Fibroblast of lung (primary cell): ENCODE results near the gene UTP25. TPM values are rescaled to one million over a fixed set of nuclear protein-coding genes. Genes with fewer than 3 reads are reported as not detected.

ENCODE experiments used
- DNase-seq, 2 donors: peaks; one replicate each; pipeline versions ENCODE4 v3.0.0 to v3.0.0-alpha.2; 2010; ENCODE audit warnings: low read depth in 2 of 2
- H2AFZ ChIP-seq: 2 replicates; pipeline ENCODE4 v1.5.1; 2012; ENCODE audit warnings: low read length, control low read depth, inconsistent platforms
- H3K27ac ChIP-seq: 2 replicates; pipeline ENCODE4 v1.5.1; 2011; ENCODE audit warnings: low read length, control low read depth; ENCODE audit not compliant: insufficient read depth
- H3K27me3 ChIP-seq: 2 replicates; pipeline ENCODE4 v1.5.1; 2011; ENCODE audit warnings: mild to moderate bottlenecking, low read length; ENCODE audit not compliant: control insufficient read depth, insufficient read depth
- H3K36me3 ChIP-seq: 2 replicates; pipeline ENCODE4 v1.5.1; 2011; ENCODE audit warnings: low read length; ENCODE audit not compliant: control insufficient read depth, insufficient read depth
- H3K4me1 ChIP-seq: 2 replicates; pipeline ENCODE4 v1.5.1; 2011; ENCODE audit warnings: low read length; ENCODE audit not compliant: control insufficient read depth, insufficient read depth; ENCODE audit errors: extremely low read depth
- H3K4me2 ChIP-seq: 2 replicates; pipeline ENCODE4 v1.5.1; 2011; ENCODE audit warnings: low read length, control low read depth; ENCODE audit not compliant: insufficient read depth; ENCODE audit errors: extremely low read depth
- H3K4me3 ChIP-seq, 4 experiments: fragments of 200-600 bp in 1 of 4; sonication (generic) in 1 of 4; replicated peaks in 1 of 4; 2 replicates each; pipeline ENCODE4 v1.5.1; 2011 to 2016; ENCODE audit warnings: low read length in 4 of 4, low read depth in 3 of 4, mild to moderate bottlenecking in 3 of 4, control low read depth in 2 of 4, inconsistent platforms in 1 of 4, mixed read lengths in 1 of 4; ENCODE audit not compliant: insufficient read depth in 1 of 4; ENCODE audit errors: control extremely low read depth in 1 of 4
- H3K79me2 ChIP-seq: 2 replicates; pipeline ENCODE4 v1.5.1; 2012; ENCODE audit warnings: mild to moderate bottlenecking, low read length, inconsistent platforms; ENCODE audit not compliant: control insufficient read depth, insufficient read depth
- H3K9ac ChIP-seq: 2 replicates; pipeline ENCODE4 v1.5.1; 2011; ENCODE audit warnings: mild to moderate bottlenecking, low read length, control low read depth; ENCODE audit not compliant: insufficient read depth
- H3K9me3 ChIP-seq: 2 replicates; pipeline ENCODE4 v1.5.1; 2012; ENCODE audit warnings: low read depth, low read length; ENCODE audit not compliant: control insufficient read depth, insufficient read depth
- H4K20me1 ChIP-seq: 2 replicates; pipeline ENCODE4 v1.5.1; 2011; ENCODE audit warnings: low read length; ENCODE audit not compliant: control insufficient read depth, insufficient read depth; ENCODE audit errors: extremely low read depth
- EZH2 ChIP-seq: IDR thresholded peaks from 2 replicates; pipeline ENCODE4 v1.5.1; 2012; ENCODE audit warnings: low read length, control low read depth, mild to moderate bottlenecking; ENCODE audit errors: missing control alignments
- polyA plus RNA-seq, 2 donors: library from polyadenylated mRNA; depleted of rRNA in 1 of 2; stranded (reverse) in 1 of 2; unstranded in 1 of 2; fragments of >200 nt; gene quantifications; 2 replicates each; pipeline ENCODE4 v1.2.1, GENCODE V29; 2011 to 2012; ENCODE audit warnings: missing spikeins in 1 of 2
- total RNA-seq: library from RNA; depleted of rRNA; stranded (reverse); fragments of >200 nt; gene quantifications from 2 replicates; pipeline ENCODE4 v1.2.1, GENCODE V29; 2014
- TF ChIP-seq, protein P1 (sequence below), 2 donors: IDR thresholded peaks in 1 of 2; conservative IDR thresholded peaks in 1 of 2; 1 replicate in 1 of 2; 2 replicates in 1 of 2; pipeline ENCODE4 v1.5.1; 2011 to 2012; ENCODE audit warnings: low read length in 2 of 2, control low read depth in 1 of 2, inconsistent platforms in 1 of 2, low read depth in 1 of 2, mild to moderate bottlenecking in 1 of 2

Gene UTP25
- total and polyA plus RNA-seq, 2 donors (not counting 1 experiment from before 2014, with no cell fraction given) = 10.4 to 12.3 TPM

DNA sequence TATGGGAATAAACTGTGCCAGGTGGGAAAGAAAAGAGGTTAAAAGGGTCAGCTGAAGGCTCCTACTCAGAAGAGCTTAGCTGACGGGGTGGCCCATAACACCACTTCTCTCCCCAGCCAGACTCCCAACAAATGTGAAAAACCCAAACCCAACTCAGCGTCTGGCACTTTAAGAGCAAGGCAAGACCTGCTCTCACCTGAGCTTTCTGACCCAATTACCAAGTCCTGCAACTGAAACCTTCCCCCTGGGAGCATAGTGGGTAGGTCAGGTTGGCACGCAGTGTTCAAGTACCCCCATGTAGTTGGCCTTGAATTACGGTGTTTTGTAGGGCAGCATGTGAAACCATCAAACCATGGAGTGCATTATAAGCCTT is 25.0 kb upstream of the UTP25 start:
- DNase-seq = no peak
- Histone ChIP-seq H3K4me3 (no peak overlapping the region), H3K9me3 (no peaks in the 10 kb centered on the region), H3K9ac (no peak overlapping the region), H2AFZ (no peak overlapping the region), H3K4me1 (peaks cover 8% of the 10 kb centered on the region), H3K79me2 (no peaks in the 10 kb centered on the region), H3K27ac (no peak overlapping the region), H3K4me2 (no peak overlapping the region), H3K36me3 (no peaks in the 10 kb centered on the region), H4K20me1 (no peaks in the 10 kb centered on the region), H3K27me3 (peaks cover 4% of the 10 kb centered on the region)
- TF ChIP-seq EZH2 = no peak
- TF ChIP-seq, protein P1, sequence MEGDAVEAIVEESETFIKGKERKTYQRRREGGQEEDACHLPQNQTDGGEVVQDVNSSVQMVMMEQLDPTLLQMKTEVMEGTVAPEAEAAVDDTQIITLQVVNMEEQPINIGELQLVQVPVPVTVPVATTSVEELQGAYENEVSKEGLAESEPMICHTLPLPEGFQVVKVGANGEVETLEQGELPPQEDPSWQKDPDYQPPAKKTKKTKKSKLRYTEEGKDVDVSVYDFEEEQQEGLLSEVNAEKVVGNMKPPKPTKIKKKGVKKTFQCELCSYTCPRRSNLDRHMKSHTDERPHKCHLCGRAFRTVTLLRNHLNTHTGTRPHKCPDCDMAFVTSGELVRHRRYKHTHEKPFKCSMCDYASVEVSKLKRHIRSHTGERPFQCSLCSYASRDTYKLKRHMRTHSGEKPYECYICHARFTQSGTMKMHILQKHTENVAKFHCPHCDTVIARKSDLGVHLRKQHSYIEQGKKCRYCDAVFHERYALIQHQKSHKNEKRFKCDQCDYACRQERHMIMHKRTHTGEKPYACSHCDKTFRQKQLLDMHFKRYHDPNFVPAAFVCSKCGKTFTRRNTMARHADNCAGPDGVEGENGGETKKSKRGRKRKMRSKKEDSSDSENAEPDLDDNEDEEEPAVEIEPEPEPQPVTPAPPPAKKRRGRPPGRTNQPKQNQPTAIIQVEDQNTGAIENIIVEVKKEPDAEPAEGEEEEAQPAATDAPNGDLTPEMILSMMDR (conservative IDR thresholded peaks at IDR 0.05 in 1 of 2, IDR thresholded peaks at IDR 0.05 in 1 of 2; ENCODE audit: low read depth in 1 of 2, low read length in 2 of 2) = no peak

DNA sequence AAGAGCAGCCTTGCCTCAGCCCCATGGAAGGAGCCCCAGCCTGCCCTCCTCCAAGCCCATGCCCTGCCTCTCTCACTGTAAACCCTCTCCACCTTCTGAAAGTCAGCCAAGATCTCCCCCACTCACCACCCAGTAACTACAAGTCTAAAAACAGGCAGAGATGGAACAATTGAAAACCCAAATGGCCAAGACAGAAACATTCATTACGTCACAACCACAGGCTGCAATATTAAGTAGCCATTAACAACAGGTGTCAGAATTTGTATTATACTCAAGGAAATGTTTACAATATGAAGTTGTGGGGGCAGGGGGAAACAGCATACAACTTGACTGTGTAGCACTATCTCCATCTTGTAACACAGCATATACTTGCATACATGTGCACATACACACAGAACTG is 24.2 kb upstream of the UTP25 start:
- no peak overlapping the region for H3K9ac ChIP-seq
- no peak for DNase-seq
- no peak overlapping the region for H2AFZ ChIP-seq
- no peaks in the 10 kb centered on the region for H3K36me3 ChIP-seq
- H3K79me2 ChIP-seq = no peaks in the 10 kb centered on the region
- peaks cover 4% of the 10 kb centered on the region for H3K27me3 ChIP-seq
- H4K20me1 ChIP-seq = no peaks in the 10 kb centered on the region
- H3K9me3 ChIP-seq = no peaks in the 10 kb centered on the region
- TF ChIP-seq, protein P1 (conservative IDR thresholded peaks at IDR 0.05 in 1 of 2, IDR thresholded peaks at IDR 0.05 in 1 of 2; ENCODE audit: low read depth in 1 of 2, low read length in 2 of 2) = no peak
- no peak for TF ChIP-seq EZH2
- peaks cover 8% of the 10 kb centered on the region for H3K4me1 ChIP-seq
- no peak overlapping the region for H3K4me2 ChIP-seq
- H3K4me3 ChIP-seq = no peak overlapping the region
- no peak overlapping the region for H3K27ac ChIP-seq

DNA sequence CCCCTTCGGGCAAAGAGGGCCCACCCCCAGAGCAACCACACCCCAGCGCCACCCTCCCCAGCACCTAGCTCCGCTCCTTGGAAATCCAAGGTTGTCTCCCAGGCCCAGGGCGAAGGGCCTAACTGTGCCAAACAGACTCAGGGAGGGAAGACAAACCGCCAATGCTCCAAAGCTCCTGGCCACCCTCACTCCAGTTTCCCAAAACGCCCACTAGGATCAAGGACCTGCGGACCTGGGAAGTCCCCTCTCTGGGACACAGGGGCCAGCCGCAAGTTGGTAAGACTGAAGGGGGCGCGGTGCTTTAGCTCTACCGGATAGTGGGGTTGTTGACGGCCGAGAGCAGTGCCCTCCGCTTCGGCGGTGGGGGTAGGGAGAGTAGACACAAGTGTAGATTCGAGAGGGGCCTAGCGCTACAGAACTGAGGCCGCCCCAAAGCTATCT is 22.4 kb upstream of the UTP25 start:
- Histone ChIP-seq H3K9ac (no peak overlapping the region), H3K9me3 (no peaks in the 10 kb centered on the region), H2AFZ (no peak overlapping the region), H3K27ac (no peak overlapping the region), H3K4me1 (peaks cover 8% of the 10 kb centered on the region), H4K20me1 (no peaks in the 10 kb centered on the region), H3K36me3 (no peaks in the 10 kb centered on the region), H3K4me3 (peak overlapping the region in 2 of 4 experiments; percentile 30 to 51), H3K4me2 (no peak overlapping the region), H3K79me2 (no peaks in the 10 kb centered on the region), H3K27me3 (peaks cover 4% of the 10 kb centered on the region)
- no peak for DNase-seq
- no peak for TF ChIP-seq EZH2
- TF ChIP-seq, protein P1 (conservative IDR thresholded peaks at IDR 0.05 in 1 of 2, IDR thresholded peaks at IDR 0.05 in 1 of 2; ENCODE audit: low read depth in 1 of 2, low read length in 2 of 2) = no peak
